K562 (cell line): ENCODE results near the gene ITGA11. TPM values are rescaled to one million over a fixed set of nuclear protein-coding genes. Genes with fewer than 3 reads are reported as not detected.

Experiments used
- ATAC-seq: fragments of 200-7000 bp; cut with Tn5 transposase; 3 replicates; pipeline ENCODE4 v1.9.1; 2020; ENCODE audit warnings: moderate library complexity
- BruUV-seq: library from RNA; stranded (reverse); fragments of 400-500 nt; replicated peaks from 2 replicates; lab custom pipeline; 2021; lab: Mats Ljungman, UMichigan
- CTCF ChIA-PET: fragments of 300-600 bp; formaldehyde crosslinking; extraction: SDS; loops from one replicate; lab custom pipeline; 2021; ENCODE audit warnings: low intra/inter-chr PET ratio; lab: Yijun Ruan, JAX
- POLR2A ChIA-PET: fragments of 300-600, 350-650 bp; sonication (Branson Sonifier 250); formaldehyde crosslinking; extraction: SDS; loops from one replicate; lab custom pipeline; 2021; ENCODE audit warnings: antibody characterized with exemption, inconsistent platforms; lab: Yijun Ruan, JAX
- DNase-seq, 4 experiments: peaks; one replicate each; pipeline versions ENCODE4 v3.0.0 to v3.0.0-alpha.2; 2011 to 2018; ENCODE audit warnings: low spot score in 3 of 4, mixed read lengths in 3 of 4; ENCODE audit errors: extremely low read depth in 1 of 4
- FAIRE-seq: peaks from 2 replicates; lab custom pipeline; 2011; peaks lifted over from hg19 to GRCh38; lab: Jason Lieb, UNC
- H2AFZ ChIP-seq: 2 replicates; pipeline ENCODE4 v1.6.0; 2011; ENCODE audit warnings: low read depth, low read length, control low read depth, inconsistent platforms
- H3K27ac ChIP-seq: fragments of 200-600 bp; 3 replicates; pipeline ENCODE4 v1.8.0; 2011; ENCODE audit warnings: low read depth, mild to moderate bottlenecking, control low read depth, inconsistent platforms, low read length, moderate library complexity, mixed read lengths; ENCODE audit errors: extremely low read depth
- H3K27me3 ChIP-seq, 2 experiments: fragments of 300-600 bp in 1 of 2; 2 replicates in 1 of 2; 3 replicates in 1 of 2; pipeline versions ENCODE4 v1.6.0 to v1.8.0; 2011; ENCODE audit warnings: inconsistent platforms in 2 of 2, low read length in 2 of 2, mild to moderate bottlenecking in 1 of 2, mixed read lengths in 1 of 2, moderate library complexity in 1 of 2; ENCODE audit not compliant: control insufficient read depth in 2 of 2, insufficient read depth in 2 of 2
- H3K36me3 ChIP-seq: fragments of 300-600 bp; 3 replicates; pipeline ENCODE4 v1.8.0; 2011; ENCODE audit warnings: mild to moderate bottlenecking, low read length, inconsistent platforms; ENCODE audit not compliant: control insufficient read depth, insufficient read depth
- H3K4me1 ChIP-seq, 2 experiments: fragments of 200-600 bp in 1 of 2; replicated peaks in 1 of 2; 2 replicates in 1 of 2; 3 replicates in 1 of 2; pipeline versions ENCODE4 v1.5.1 to v1.8.0; 2011; ENCODE audit warnings: inconsistent platforms in 2 of 2, low read length in 2 of 2, mild to moderate bottlenecking in 1 of 2, mixed read lengths in 1 of 2, moderate library complexity in 1 of 2; ENCODE audit not compliant: control insufficient read depth in 2 of 2, insufficient read depth in 2 of 2
- H3K4me2 ChIP-seq: 2 replicates; pipeline ENCODE4 v1.6.1; 2011; ENCODE audit warnings: low read length, control low read depth, inconsistent platforms, mixed read lengths; ENCODE audit not compliant: insufficient read depth
- H3K4me3 ChIP-seq: fragments of 200-600 bp; sonication (generic), shearing (Covaris generic); 2 replicates; pipeline ENCODE4 v1.5.1; 2016; ENCODE audit warnings: control low read depth, inconsistent platforms
- H3K79me2 ChIP-seq: fragments of 200-600 bp; 3 replicates; pipeline ENCODE4 v1.8.0; 2011; ENCODE audit warnings: low read length, inconsistent platforms; ENCODE audit not compliant: control insufficient read depth, insufficient read depth
- H3K9ac ChIP-seq, 2 experiments: 2 replicates each; pipeline versions ENCODE4 v1.6.0 to v1.6.1; 2011; ENCODE audit warnings: low read depth in 2 of 2, low read length in 2 of 2, control low read depth in 1 of 2, inconsistent platforms in 1 of 2, mild to moderate bottlenecking in 1 of 2, mixed read lengths in 1 of 2; ENCODE audit not compliant: insufficient read depth in 1 of 2
- H3K9me1 ChIP-seq: one replicate; pipeline ENCODE4 v1.6.0; 2011; ENCODE audit warnings: inconsistent platforms, mild to moderate bottlenecking, low read length, moderate library complexity; ENCODE audit not compliant: control insufficient read depth, insufficient read depth
- H3K9me3 ChIP-seq: replicated peaks from 2 replicates; pipeline ENCODE4 v1.5.1; 2011; ENCODE audit warnings: low read depth, low read length, inconsistent platforms; ENCODE audit not compliant: control insufficient read depth, insufficient read depth
- H4K20me1 ChIP-seq: replicated peaks from 2 replicates; pipeline ENCODE4 v1.6.1; 2011; ENCODE audit warnings: low read length, inconsistent platforms, mixed read lengths; ENCODE audit not compliant: control insufficient read depth, insufficient read depth
- EHMT2 ChIP-seq: fragments of 450-650 bp; IDR thresholded peaks from 2 replicates; pipeline ENCODE4 v1.6.1; 2018; ENCODE audit warnings: antibody characterized with exemption
- RBM25 ChIP-seq: fragments of 200-400 bp; formaldehyde crosslinking; IDR thresholded peaks from 2 replicates; pipeline ENCODE4 v1.6.1; 2018; ENCODE audit warnings: low read length, low read depth, moderate library complexity; ENCODE audit not compliant: severe bottlenecking
- SP1 ChIP-seq: sonication (generic); formaldehyde crosslinking; IDR thresholded peaks from 2 replicates; pipeline ENCODE4 v1.8.1; 2022; ENCODE audit warnings: mild to moderate bottlenecking, missing genetic modification reagents
- WGBS: fragments of 100-300 bp; shearing (Covaris generic); methylation state at CpG from one replicate; pipeline ENCODE4 v1.1.6; 2016; ENCODE audit warnings: low coverage, mixed read lengths; ENCODE audit not compliant: insufficient coverage; ENCODE audit errors: missing lambda C conversion rate; 5-methylcytosine and 5-hydroxymethylcytosine counted together
- in situ Hi-C: fragments of 300-500 bp; cut with MboI; formaldehyde crosslinking; loops from 4 replicates; pipeline ENCODE4 v1.15.0; 2018; ENCODE audit warnings: inconsistent platforms, mixed read lengths
- intact Hi-C: fragments of 100-400 bp; cut with micrococcal nuclease; formaldehyde crosslinking; loops from 2 replicates; pipeline ENCODE4 v1.14.2; 2022
- polyA plus RNA-seq, 8 experiments: library from polyadenylated mRNA; depleted of rRNA in 4 of 8; stranded (reverse) in 5 of 8; unstranded in 3 of 8; fragments of >200 nt; fragmentation: Nextera tagmentation in 2 of 8; fragmentation: Illumina TruSeq in 1 of 8; extraction: Ambion mirVana in 2 of 8; extraction: Trizol in 1 of 8; gene quantifications; 2 replicates each; pipeline versions ENCODE4 v1.2.1 to v1.2.3, GENCODE V29; 2011 to 2014; ENCODE audit warnings: inconsistent platforms in 1 of 8, missing spikeins in 1 of 8
- total RNA-seq, 7 experiments: library from RNA; depleted of rRNA in 6 of 7; stranded (reverse); fragments of >200 nt in 6 of 7; fragmentation: Illumina TruSeq in 2 of 7; extraction: Trizol in 2 of 7; gene quantifications; 2 replicates each; pipeline versions ENCODE4 v1.2.1 to v1.2.3, GENCODE V29; 2011 to 2021; ENCODE audit warnings: low replicate concordance in 1 of 7
- TF ChIP-seq, protein P1 (sequence below), 2 experiments: IDR thresholded peaks in 1 of 2; conservative IDR thresholded peaks in 1 of 2; 2 replicates each; pipeline ENCODE4 v1.6.1; 2016; ENCODE audit warnings: low read depth in 2 of 2, mild to moderate bottlenecking in 1 of 2, missing compliant biosample characterization in 1 of 2, missing genetic modification characterization in 1 of 2, moderate library complexity in 1 of 2
- TF ChIP-seq, protein P2 (sequence below): fragments of 250-450 bp; sonication (Bioruptor Pico); IDR thresholded peaks from 2 replicates; pipeline ENCODE4 v1.4.0; 2020; ENCODE audit warnings: mild to moderate bottlenecking, moderate library complexity

ITGA11 gene
- total and polyA plus RNA-seq, 9 of the 15 experiments (the other 6 are each of a cell fraction or from before 2014, with no cell fraction given): 0.01 TPM; not detected in 8

DNA sequence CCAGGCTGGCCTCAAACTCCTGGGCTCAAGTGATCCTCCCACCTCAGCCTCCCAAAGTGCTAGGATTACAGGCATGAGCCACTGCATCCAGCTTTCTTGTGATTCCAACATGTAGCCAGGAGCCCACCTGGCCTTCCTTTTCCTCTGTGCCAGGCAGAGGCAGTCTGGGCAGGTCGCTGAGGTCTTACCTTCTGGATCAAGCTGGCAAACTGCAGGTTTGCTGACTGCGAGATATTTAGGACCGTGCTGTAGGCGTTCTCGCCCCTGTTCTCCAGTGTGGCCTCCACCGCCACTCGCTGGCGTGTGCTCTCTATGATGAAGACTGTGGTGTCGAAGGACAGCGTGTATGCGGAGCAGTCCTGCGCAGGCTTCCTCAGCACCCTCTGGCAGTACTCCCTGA lies 112.0 kb downstream of the ITGA11 start (continued):
- TF ChIP-seq, protein P1, sequence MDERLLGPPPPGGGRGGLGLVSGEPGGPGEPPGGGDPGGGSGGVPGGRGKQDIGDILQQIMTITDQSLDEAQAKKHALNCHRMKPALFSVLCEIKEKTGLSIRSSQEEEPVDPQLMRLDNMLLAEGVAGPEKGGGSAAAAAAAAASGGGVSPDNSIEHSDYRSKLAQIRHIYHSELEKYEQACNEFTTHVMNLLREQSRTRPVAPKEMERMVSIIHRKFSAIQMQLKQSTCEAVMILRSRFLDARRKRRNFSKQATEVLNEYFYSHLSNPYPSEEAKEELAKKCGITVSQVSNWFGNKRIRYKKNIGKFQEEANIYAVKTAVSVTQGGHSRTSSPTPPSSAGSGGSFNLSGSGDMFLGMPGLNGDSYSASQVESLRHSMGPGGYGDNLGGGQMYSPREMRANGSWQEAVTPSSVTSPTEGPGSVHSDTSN (CRISPR knock-in tag; IDR thresholded peaks at IDR 0.05; ENCODE audit: low read depth): no peak
- TF ChIP-seq, protein P1 (tag; conservative IDR thresholded peaks at IDR 0.05; ENCODE audit: low read depth): no peak

DNA sequence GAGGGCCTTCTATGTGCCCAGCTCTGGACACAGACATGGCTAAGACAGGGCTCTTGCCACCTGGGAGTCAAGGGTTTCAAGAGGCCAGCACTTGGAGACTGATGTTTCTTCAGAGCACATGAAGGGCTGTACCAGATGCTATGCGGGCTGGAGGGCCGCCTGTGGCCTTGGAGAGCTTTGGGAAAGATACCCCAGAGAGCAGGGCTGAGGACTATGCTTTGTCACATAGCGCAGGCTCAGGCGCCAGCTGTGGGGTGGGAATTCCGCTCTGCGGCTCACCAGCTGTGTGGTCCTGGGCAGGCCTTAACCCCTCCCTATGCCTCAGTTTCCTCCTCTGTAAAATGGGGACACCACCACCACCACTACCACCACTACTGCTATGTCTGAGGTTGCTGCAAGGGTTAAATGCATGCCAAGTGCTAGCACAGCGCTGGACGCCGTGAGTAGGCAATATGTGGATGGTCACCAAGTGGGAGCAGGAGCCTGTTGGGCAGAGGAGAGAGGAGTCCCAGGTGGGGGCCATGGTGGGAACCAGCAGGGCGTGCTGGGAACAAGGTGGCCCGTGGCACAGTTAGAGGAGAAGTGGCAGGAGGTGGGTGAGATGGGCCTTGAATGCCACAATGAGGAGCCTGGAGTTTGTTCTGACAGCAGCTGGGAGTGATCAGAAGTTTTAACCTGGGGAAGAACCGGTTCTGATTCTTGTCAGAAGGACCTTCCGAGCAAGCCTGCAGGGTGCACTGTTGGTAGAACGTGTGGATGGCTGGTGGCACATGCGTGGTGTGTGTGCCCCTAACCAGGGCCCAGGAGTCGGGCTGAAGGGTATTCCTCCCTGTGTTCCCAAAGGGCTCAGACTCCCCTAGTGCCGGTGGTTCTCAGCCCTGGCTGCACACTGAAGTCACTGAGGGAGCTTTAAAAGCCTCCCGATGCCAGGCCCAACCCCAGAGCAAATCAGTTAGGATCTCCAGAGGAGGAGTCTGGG lies 112.7 kb downstream of the ITGA11 start:
- H3K4me3 ChIP-seq: no peak overlapping the region
- no peaks in the 10 kb centered on the region for H3K9me1 ChIP-seq
- no TSS peak for BruUV-seq
- in situ Hi-C loops: no loop called here
- POLR2A ChIA-PET: interaction anchor here (0.6 kb wide), 1 partner anchor 160 kb away, joined by 5 read pairs; no protein-coding TSS in a partner anchor
- H3K9me3 ChIP-seq: no peaks in the 10 kb centered on the region
- no peaks in the 10 kb centered on the region for H3K79me2 ChIP-seq
- H3K27ac ChIP-seq: no peak overlapping the region
- CTCF ChIA-PET: no interaction called here
- no peak overlapping the region; a peak in 1 of 4 replicates for H3K9ac ChIP-seq
- no peak overlapping the region for H3K4me2 ChIP-seq
- TF ChIP-seq SP1 (CRISPR knock-in tag) (no peak), EHMT2 (no peak), RBM25 (peak; percentile 27)
- TF ChIP-seq, protein P2, sequence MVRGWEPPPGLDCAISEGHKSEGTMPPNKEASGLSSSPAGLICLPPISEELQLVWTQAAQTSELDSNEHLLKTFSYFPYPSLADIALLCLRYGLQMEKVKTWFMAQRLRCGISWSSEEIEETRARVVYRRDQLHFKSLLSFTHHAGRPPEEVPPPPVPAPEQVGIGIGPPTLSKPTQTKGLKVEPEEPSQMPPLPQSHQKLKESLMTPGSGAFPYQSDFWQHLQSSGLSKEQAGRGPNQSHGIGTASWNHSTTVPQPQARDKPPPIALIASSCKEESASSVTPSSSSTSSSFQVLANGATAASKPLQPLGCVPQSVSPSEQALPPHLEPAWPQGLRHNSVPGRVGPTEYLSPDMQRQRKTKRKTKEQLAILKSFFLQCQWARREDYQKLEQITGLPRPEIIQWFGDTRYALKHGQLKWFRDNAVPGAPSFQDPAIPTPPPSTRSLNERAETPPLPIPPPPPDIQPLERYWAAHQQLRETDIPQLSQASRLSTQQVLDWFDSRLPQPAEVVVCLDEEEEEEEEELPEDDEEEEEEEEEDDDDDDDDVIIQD (CRISPR knock-in tag): no peak
- FAIRE-seq: no peak
- H3K4me1 ChIP-seq: peaks cover 0 to 5% of the 10 kb centered on the region in 2 experiments; a peak in 1 of 5 replicates
- DNase-seq: no peak
- H2AFZ ChIP-seq: no peak overlapping the region
- peaks cover 28 to 71% of the 10 kb centered on the region in 2 experiments for H3K27me3 ChIP-seq
- peaks cover 3% of the 10 kb centered on the region; the same call in 1 of the 2 replicates for H4K20me1 ChIP-seq
- ATAC-seq: no peak
- intact Hi-C loops: no loop called here
- no peaks in the 10 kb centered on the region for H3K36me3 ChIP-seq
- WGBS: 2% methylated on average over 18 of the region's 18 CpGs
